WERI-Rb-1 (cell line): ENCODE measurements around the gene SDHAF2.
"Not testable (repeated sequence)": the region's sequence is repeated elsewhere in the genome, so short reads cannot be mapped to it uniquely, and the experiment has no call there.

Source experiments
- DNase-seq: peaks from one replicate; pipeline ENCODE4 v3.0.0-alpha.2; 2020
- H3K27ac ChIP-seq: fragments of 250-450 bp; sonication (Bioruptor Pico); 2 replicates; pipeline ENCODE4 v1.5.1; 2020; ENCODE audit warnings: mild to moderate bottlenecking, moderate library complexity
- H3K27me3 ChIP-seq: fragments of 250-450 bp; sonication (Bioruptor Pico); 2 replicates; pipeline ENCODE4 v1.5.1; 2021; ENCODE audit warnings: mild to moderate bottlenecking, low read depth, moderate library complexity; ENCODE audit not compliant: insufficient read depth, severe bottlenecking
- H3K36me3 ChIP-seq: fragments of 250-450 bp; sonication (Bioruptor Pico); 2 replicates; pipeline ENCODE4 v1.5.1; 2020; ENCODE audit warnings: mild to moderate bottlenecking, moderate library complexity
- H3K4me3 ChIP-seq: 2 replicates; pipeline ENCODE4 v1.5.1; 2011; ENCODE audit warnings: low read depth, mild to moderate bottlenecking, control low read depth, low read length
- H3K9me3 ChIP-seq: fragments of 250-450 bp; sonication (Bioruptor Pico); 2 replicates; pipeline ENCODE4 v1.5.1; 2021; ENCODE audit warnings: mild to moderate bottlenecking, moderate library complexity; ENCODE audit not compliant: severe bottlenecking
- TF ChIP-seq, protein P1 (sequence below): IDR thresholded peaks from 2 replicates; pipeline ENCODE4 v1.5.1; 2011; ENCODE audit warnings: low read depth, mild to moderate bottlenecking, control low read depth, inconsistent platforms, low read length

SDHAF2 gene

DNA sequence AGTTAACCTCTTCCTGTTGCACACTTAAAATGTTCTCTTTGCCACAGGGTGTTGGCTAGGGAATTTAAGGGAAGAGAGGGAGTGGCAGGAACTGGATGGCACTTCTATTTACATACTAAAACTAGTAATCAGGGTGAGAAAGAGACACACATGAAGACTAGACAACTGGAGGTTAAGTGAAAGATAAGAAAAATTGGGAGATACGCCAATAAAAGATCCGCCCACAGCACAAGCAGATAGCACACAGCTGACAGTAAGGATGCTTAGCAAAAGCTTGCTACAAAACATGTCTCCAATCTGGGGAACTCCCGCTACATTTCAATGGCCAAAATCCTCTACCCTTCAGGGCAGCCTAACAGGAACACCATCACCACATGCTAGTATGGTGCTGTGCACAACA lies 13.0 kb upstream of the SDHAF2 start:
- DNase-seq = no peak
- no peaks in the 10 kb centered on the region for H3K9me3 ChIP-seq
- no peaks in the 10 kb centered on the region for H3K27me3 ChIP-seq
- peaks cover 97% of the 10 kb centered on the region for H3K36me3 ChIP-seq
- TF ChIP-seq, protein P1, sequence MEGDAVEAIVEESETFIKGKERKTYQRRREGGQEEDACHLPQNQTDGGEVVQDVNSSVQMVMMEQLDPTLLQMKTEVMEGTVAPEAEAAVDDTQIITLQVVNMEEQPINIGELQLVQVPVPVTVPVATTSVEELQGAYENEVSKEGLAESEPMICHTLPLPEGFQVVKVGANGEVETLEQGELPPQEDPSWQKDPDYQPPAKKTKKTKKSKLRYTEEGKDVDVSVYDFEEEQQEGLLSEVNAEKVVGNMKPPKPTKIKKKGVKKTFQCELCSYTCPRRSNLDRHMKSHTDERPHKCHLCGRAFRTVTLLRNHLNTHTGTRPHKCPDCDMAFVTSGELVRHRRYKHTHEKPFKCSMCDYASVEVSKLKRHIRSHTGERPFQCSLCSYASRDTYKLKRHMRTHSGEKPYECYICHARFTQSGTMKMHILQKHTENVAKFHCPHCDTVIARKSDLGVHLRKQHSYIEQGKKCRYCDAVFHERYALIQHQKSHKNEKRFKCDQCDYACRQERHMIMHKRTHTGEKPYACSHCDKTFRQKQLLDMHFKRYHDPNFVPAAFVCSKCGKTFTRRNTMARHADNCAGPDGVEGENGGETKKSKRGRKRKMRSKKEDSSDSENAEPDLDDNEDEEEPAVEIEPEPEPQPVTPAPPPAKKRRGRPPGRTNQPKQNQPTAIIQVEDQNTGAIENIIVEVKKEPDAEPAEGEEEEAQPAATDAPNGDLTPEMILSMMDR = no peak
- H3K4me3 ChIP-seq = no peak overlapping the region
- H3K27ac ChIP-seq = no peak overlapping the region

DNA sequence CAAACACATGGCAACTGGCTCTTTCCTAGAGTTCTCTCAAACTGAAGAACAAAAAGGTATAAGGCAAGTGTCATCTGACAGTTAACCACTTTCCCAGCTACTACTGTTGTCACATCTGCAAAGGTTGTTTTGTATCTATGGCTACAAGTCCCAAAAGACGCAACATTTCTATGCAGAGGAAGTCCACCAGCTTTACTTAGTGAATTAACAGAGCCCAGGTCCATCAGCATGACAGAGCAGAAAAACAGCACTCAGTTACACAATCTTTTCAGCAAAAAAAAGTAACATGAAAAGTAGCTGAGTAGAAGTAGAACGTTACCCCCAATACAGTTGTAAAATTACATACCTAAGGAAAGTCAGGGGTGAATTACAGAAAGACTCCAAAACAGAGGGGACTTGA lies 12.3 kb upstream of the SDHAF2 start:
- H3K27me3 ChIP-seq = no peaks in the 10 kb centered on the region
- H3K36me3 ChIP-seq = peaks cover 100% of the 10 kb centered on the region
- TF ChIP-seq, protein P1 = no peak
- H3K27ac ChIP-seq = no peak overlapping the region
- DNase-seq = no peak
- no peak overlapping the region for H3K4me3 ChIP-seq
- H3K9me3 ChIP-seq = no peaks in the 10 kb centered on the region

DNA sequence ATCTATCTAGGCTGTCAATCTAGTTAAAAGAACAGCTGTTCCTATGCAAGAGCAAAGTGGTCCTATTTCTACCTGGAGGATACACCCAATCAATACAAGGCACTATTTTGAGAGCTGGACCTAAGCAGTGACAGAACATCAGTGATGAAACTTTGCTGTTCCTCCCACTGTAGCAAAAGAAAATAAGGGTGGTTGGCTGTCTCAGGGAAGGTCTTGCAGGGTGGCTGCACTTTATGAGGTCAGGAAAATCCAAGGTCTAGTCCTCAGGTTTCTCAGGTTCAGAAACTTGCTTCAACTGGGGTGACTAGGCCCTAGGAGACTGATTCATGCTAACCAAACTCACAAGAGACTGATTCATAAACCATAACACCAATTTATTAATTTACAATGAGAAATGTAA lies 11.8 kb upstream of the SDHAF2 start:
- TF ChIP-seq, protein P1 = no peak
- no peak for DNase-seq
- H3K27ac ChIP-seq = no peak overlapping the region
- no peaks in the 10 kb centered on the region for H3K27me3 ChIP-seq
- H3K9me3 ChIP-seq = no peaks in the 10 kb centered on the region
- peaks cover 97% of the 10 kb centered on the region for H3K36me3 ChIP-seq
- H3K4me3 ChIP-seq = no peak overlapping the region

DNA sequence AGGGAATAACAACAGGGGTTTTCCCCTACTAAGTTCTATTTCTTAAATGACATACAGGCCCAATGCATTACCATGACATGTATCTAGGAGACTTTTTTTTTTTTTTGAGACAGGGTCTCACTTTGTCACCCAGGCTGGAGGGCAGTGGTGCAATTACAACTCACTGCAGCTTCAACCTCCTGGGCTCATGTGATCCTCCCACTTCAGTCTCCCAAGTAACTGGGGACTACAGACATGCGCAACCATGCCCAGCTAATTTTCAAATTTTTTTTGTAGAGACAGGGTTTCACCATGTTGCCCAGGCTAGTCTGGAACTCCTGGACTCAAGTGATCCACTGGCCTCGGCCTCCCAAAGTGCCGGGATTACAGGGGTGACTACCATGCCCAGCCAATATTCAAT lies 7.7 kb upstream of the SDHAF2 start:
- Histone ChIP-seq H3K27ac (no peak overlapping the region), H3K36me3 (peaks cover 95% of the 10 kb centered on the region), H3K4me3 (no peak overlapping the region), H3K9me3 (no peaks in the 10 kb centered on the region), H3K27me3 (no peaks in the 10 kb centered on the region)
- no peak for DNase-seq
- TF ChIP-seq, protein P1 = no peak

DNA sequence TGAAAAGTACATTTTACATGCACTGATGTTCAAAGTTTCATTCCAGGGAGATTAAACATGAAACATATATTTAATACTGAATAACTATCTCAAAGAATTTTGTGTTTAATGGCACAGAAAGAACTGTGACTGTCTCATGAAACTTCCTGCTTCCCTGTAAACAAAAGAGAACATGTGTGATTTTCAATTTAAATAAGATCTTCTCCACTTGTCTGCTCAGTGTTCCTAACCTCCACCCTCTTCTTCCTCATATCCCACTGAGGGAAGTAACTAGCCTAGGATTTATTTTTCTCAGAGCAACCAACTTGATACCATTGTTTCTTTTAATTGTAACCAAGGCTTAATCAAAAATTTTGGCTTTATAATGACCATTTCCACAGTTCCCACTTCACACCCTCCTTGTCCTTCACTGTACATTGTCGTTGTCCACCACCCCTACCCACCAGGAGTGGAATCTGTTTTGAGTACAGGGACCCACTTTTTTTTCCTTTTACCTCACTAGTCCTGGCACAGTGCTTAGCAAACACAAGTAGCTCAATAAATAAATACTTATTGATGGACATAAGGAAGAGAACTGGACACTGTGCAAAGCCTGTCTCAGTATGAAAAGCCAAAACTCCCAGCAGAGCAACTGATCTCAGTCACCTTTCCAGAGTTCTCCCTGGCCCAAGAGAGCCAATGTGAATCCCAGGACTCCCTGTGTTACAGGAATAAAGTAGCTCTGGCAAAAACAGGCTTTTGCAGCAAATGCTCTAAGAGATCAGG lies 4.4 kb upstream of the SDHAF2 start:
- no peaks in the 10 kb centered on the region for H3K27me3 ChIP-seq
- H3K4me3 ChIP-seq = no peak overlapping the region
- TF ChIP-seq, protein P1 = no peak
- no peaks in the 10 kb centered on the region for H3K9me3 ChIP-seq
- H3K27ac ChIP-seq = no peak overlapping the region
- H3K36me3 ChIP-seq = peaks cover 88% of the 10 kb centered on the region
- DNase-seq = no peak

DNA sequence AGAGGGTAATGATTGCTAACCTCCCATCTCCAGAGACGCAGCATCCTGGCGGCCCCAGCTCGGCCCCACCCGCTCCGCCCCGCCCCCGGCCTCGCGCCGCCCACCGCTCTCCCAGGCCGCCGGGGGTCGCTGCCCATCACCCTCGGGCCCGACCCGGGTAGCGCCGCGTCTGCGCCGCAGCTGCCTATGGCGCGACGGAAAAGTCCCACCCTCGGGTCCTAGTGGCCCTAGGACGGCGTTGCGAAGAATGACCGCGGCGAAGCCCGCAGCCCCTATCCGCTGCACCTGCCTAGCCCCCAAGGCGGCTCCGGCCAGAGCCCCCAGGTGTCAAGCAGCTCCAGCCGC lies 606 bp upstream of the SDHAF2 start:
- Histone ChIP-seq H3K4me3 (peak overlapping the region; percentile 84), H3K36me3 (peaks cover 75% of the 10 kb centered on the region), H3K9me3 (no peaks in the 10 kb centered on the region), H3K27ac (peak overlapping the region; percentile 99), H3K27me3 (no peaks in the 10 kb centered on the region)
- TF ChIP-seq, protein P1 = peak; percentile 38; the same call in 1 of the 2 replicates
- DNase-seq = peak; percentile 76

DNA sequence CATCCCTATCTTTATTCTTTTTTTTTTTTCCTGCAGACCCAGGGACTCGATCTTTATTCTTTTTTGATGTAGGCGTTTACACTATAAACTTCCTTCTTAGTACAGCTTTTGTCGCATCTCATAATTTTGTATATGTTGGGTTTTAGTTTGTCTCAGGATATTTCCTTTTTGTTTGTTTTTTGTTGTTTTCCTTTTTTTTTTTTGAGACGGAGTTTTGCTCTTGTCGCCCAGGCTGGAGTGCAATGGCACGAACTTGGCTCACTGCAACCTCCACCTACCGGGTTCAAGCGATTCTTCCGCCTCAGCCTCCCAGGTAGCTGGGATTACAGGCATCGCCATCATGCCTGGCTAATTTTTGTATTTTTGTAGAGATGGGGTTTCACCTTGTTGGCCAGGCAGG lies 915 bp downstream of the SDHAF2 start:
- not testable (repeated sequence) for H3K27me3 ChIP-seq, DNase-seq, H3K9me3 ChIP-seq
- H3K27ac ChIP-seq = peak overlapping the region; percentile 99; the same call in 1 of the 2 replicates
- peaks cover 62% of the 10 kb centered on the region for H3K36me3 ChIP-seq
- H3K4me3 ChIP-seq = peak overlapping the region; percentile 84
